ENCODE results near the gene ZNF175. TPM values are rescaled to one million over a fixed set of nuclear protein-coding genes. Genes with fewer than 3 reads are reported as not detected.
A peak's percentile ranks its signal among the peaks of the same experiment; 100 is the strongest.

ZNF175 gene
- total and polyA plus RNA-seq, 9 of the 15 experiments (the other 6 are each of a cell fraction or from before 2014, with no cell fraction given): 3.7 to 37.9 (median 14.0) TPM

GRCh38 chr19:51531349-51532315 lies 39.5 kb upstream of the ZNF175 start, which contains the start of gene SIGLEC6:
Gene SIGLEC6 (minus strand): TSS chr19:51531670. CDS start chr19:51531648, 22 bp downstream.
- H3K9me1 ChIP-seq (ENCODE audit: control insufficient read depth, insufficient read depth, low read length): no peaks in the 10 kb centered on the region
- in situ Hi-C loops (cut with MboI): no loop called here
- peak in 1 of 4 experiments; percentile 78 for DNase-seq (ENCODE audit: extremely low read depth in 1 of 4, low spot score in 3 of 4)
- 35% methylated on average over 25 of the region's 25 CpGs for WGBS (ENCODE audit: insufficient coverage, low coverage, missing lambda C conversion rate)
- POLR2A ChIA-PET: interaction anchor here (1.1 to 5.7 kb wide), 3 partner anchors 15 to 62 kb away, joined by 3 to 31 read pairs (median 3); no protein-coding TSS in a partner anchor
- H3K4me3 ChIP-seq: no peak within 1 kb of the TSS
- peak within 1 kb of the TSS; percentile 23 to 80 for H3K9ac ChIP-seq (ENCODE audit: insufficient read depth in 1 of 2, low read depth in 2 of 2, low read length in 2 of 2)
- FAIRE-seq: no peak
- peak; percentile 86 for ATAC-seq
- H4K20me1 ChIP-seq (replicated peaks; ENCODE audit: control insufficient read depth, insufficient read depth, low read length): no peaks in the 10 kb centered on the region
- peak within 1 kb of the TSS; percentile 53 for H3K4me2 ChIP-seq (ENCODE audit: insufficient read depth, low read length)
- CTCF ChIA-PET (ENCODE audit: low intra/inter-chr PET ratio): no interaction called here
- no peaks in the 10 kb centered on the region for H3K9me3 ChIP-seq (replicated peaks; ENCODE audit: control insufficient read depth, insufficient read depth, low read depth, low read length)
- H3K36me3 ChIP-seq (ENCODE audit: control insufficient read depth, insufficient read depth, low read length): no peaks in the 10 kb centered on the region
- no peaks in the 10 kb centered on the region for H3K27me3 ChIP-seq (ENCODE audit: control insufficient read depth in 2 of 2, insufficient read depth in 2 of 2, low read length in 2 of 2)
- no TSS peak for BruUV-seq (replicated peaks)
- H3K79me2 ChIP-seq (ENCODE audit: control insufficient read depth, insufficient read depth, low read length): no peaks in the 10 kb centered on the region
- 0 out of 3 replicates have a peak within 1 kb of the TSS, but pooled peaks have one; percentile 24 for H3K27ac ChIP-seq (ENCODE audit: extremely low read depth, low read depth, low read length)
- peaks cover 26 to 27% of the 10 kb centered on the region in 2 experiments for H3K4me1 ChIP-seq (replicated peaks in 1 of 2; ENCODE audit: control insufficient read depth in 2 of 2, insufficient read depth in 2 of 2, low read length in 2 of 2)
- peak within 1 kb of the TSS; percentile 86 for H2AFZ ChIP-seq (ENCODE audit: low read depth, low read length)
- intact Hi-C loops (cut with micrococcal nuclease): no loop called here
- TF ChIP-seq PHF21A (IDR thresholded peaks at IDR 0.05; ENCODE audit: borderline replicate concordance, low read depth) (no peak), RNF2 (IDR thresholded peaks at IDR 0.05) (peak; percentile 91; the same call in 1 of the 2 replicates), JUN (IDR thresholded peaks at IDR 0.05; ENCODE audit: borderline replicate concordance, low read depth, low read length) (peak; percentile 29; the same call in 1 of the 2 replicates), JUN (CRISPR knock-in tag; IDR thresholded peaks at IDR 0.05; ENCODE audit: borderline replicate concordance) (no peak), CBX5 (IDR thresholded peaks at IDR 0.05; ENCODE audit: borderline replicate concordance, low read depth) (no peak), ATF1 (CRISPR knock-in tag; IDR thresholded peaks at IDR 0.05) (no peak), ATF1 (tag; IDR thresholded peaks at IDR 0.05) (no peak), GABPB1 (CRISPR knock-in tag; IDR thresholded peaks at IDR 0.05) (peak; percentile 28; the same call in 1 of the 2 replicates), TCF7L2 (IDR thresholded peaks at IDR 0.05; ENCODE audit: low read depth, low read length) (no peak), SMC3 (conservative IDR thresholded peaks at IDR 0.05; ENCODE audit: insufficient read depth, low read depth, low read length) (no peak), RUNX1 (IDR thresholded peaks at IDR 0.05; ENCODE audit: low read depth) (no peak), ARNT (IDR thresholded peaks at IDR 0.05) (no peak), SPI1 (IDR thresholded peaks at IDR 0.05; ENCODE audit: borderline replicate concordance, low read depth, low read length) (peak; percentile 96), GATAD2A (IDR thresholded peaks at IDR 0.05) (no peak), NRF1 (conservative IDR thresholded peaks at IDR 0.05 in 1 of 2, IDR thresholded peaks at IDR 0.05 in 1 of 2) (peak in 1 of 2 experiments; percentile 13; a peak in 1 of 4 replicates), ZNF146 (CRISPR knock-in tag; IDR thresholded peaks at IDR 0.05; ENCODE audit: unreplicated experiment) (no peak), SMAD4 (CRISPR knock-in tag; conservative IDR thresholded peaks at IDR 0.05) (no peak; the same call in 1 of the 2 replicates), ZEB2 (IDR thresholded peaks at IDR 0.05) (no peak)

Measured in K562 (cell line).